Measurements from ENCODE around the gene SPECC1.
"Not testable (repeated sequence)": the region's sequence is repeated elsewhere in the genome, so short reads cannot be mapped to it uniquely, and the experiment has no call there.

DNA sequence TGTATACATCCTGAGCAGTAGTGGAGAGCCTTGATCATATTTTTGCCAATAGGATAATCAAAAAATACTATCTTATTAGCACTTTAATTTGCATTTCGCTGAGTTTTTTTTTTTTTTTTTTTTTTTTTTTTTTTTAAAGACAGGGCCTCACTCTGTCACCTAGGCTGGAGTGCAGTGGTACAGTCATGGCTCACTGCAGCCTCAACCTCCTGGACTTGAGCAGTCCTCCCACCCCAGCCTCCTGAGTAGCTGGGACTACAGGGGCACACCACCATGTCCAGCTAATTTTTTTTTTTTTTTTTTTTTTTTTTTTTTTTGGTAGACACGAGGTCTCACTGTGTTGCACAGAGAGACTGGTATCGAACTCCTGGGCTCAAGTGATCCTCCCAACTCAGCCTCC lies 230.6 kb downstream of the SPECC1 start:
- TF ChIP-seq EZH2 (IDR thresholded peaks at IDR 0.05; ENCODE audit: borderline replicate concordance, low read length) = not testable (repeated sequence)
- TF ChIP-seq, protein P1, sequence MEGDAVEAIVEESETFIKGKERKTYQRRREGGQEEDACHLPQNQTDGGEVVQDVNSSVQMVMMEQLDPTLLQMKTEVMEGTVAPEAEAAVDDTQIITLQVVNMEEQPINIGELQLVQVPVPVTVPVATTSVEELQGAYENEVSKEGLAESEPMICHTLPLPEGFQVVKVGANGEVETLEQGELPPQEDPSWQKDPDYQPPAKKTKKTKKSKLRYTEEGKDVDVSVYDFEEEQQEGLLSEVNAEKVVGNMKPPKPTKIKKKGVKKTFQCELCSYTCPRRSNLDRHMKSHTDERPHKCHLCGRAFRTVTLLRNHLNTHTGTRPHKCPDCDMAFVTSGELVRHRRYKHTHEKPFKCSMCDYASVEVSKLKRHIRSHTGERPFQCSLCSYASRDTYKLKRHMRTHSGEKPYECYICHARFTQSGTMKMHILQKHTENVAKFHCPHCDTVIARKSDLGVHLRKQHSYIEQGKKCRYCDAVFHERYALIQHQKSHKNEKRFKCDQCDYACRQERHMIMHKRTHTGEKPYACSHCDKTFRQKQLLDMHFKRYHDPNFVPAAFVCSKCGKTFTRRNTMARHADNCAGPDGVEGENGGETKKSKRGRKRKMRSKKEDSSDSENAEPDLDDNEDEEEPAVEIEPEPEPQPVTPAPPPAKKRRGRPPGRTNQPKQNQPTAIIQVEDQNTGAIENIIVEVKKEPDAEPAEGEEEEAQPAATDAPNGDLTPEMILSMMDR (IDR thresholded peaks at IDR 0.05; ENCODE audit: low read length) = not testable (repeated sequence)

Data from OCI-LY1 (cell line).